Rectal smooth muscle tissue (tissue), 1 donor: ENCODE data around the gene CMTM1.

Source experiments
- H3K27ac ChIP-seq: one replicate; pipeline ENCODE4 v1.7.0; 2013; ENCODE audit warnings: low read depth, low read length, inconsistent platforms
- H3K27me3 ChIP-seq: one replicate; pipeline ENCODE4 v1.7.0; 2013; ENCODE audit warnings: low read length; ENCODE audit not compliant: control insufficient read depth, insufficient read depth
- H3K36me3 ChIP-seq: one replicate; pipeline ENCODE4 v1.7.0; 2013; ENCODE audit warnings: low read length; ENCODE audit not compliant: control insufficient read depth, insufficient read depth
- H3K4me1 ChIP-seq: one replicate; pipeline ENCODE4 v1.7.0; 2013; ENCODE audit warnings: low read length; ENCODE audit not compliant: control insufficient read depth, insufficient read depth
- H3K4me3 ChIP-seq: one replicate; pipeline ENCODE4 v1.7.0; 2013; ENCODE audit warnings: low read length
- H3K9ac ChIP-seq: one replicate; pipeline ENCODE4 v1.7.0; 2013; ENCODE audit warnings: low read length

CMTM1 gene

GRCh38 chr16:66566051-66566901 lies at the start of gene CMTM1:
Gene CMTM1, plus strand, starts transcription at chr16:66566439. Its CDS starts 75 bp downstream, at chr16:66566514.
- Histone ChIP-seq H3K4me1 (no peaks in the 10 kb centered on the region), H3K27me3 (no peaks in the 10 kb centered on the region), H3K4me3 (no peak within 1 kb of the TSS), H3K9ac (no peak within 1 kb of the TSS), H3K36me3 (peaks cover 15% of the 10 kb centered on the region), H3K27ac (no peak within 1 kb of the TSS)

GRCh38 chr16:66516509-66516807 lies 49.8 kb upstream of the CMTM1 start:
- H3K27me3 ChIP-seq: no peaks in the 10 kb centered on the region
- H3K36me3 ChIP-seq: no peaks in the 10 kb centered on the region
- H3K9ac ChIP-seq: peak overlapping the region; percentile 29
- H3K4me1 ChIP-seq: peaks cover 20% of the 10 kb centered on the region
- peak overlapping the region; percentile 38 for H3K4me3 ChIP-seq
- H3K27ac ChIP-seq: peak overlapping the region; percentile 95

- peak overlapping the region; percentile 95 for H3K27ac ChIP-seq
- no peaks in the 10 kb centered on the region for H3K36me3 ChIP-seq
- H3K4me1 ChIP-seq: peaks cover 18% of the 10 kb centered on the region
- H3K4me3 ChIP-seq: peak overlapping the region; percentile 51
- H3K9ac ChIP-seq: peak overlapping the region; percentile 63
- H3K27me3 ChIP-seq: no peaks in the 10 kb centered on the region
Observed at GRCh38 chr16:66516808-66517585, 49.2 kb upstream of the CMTM1 start.

GRCh38 chr16:66517586-66518263 lies 48.5 kb upstream of the CMTM1 start:
- Histone ChIP-seq H3K4me3 (no peak overlapping the region), H3K36me3 (no peaks in the 10 kb centered on the region), H3K27ac (peak overlapping the region; percentile 95), H3K27me3 (no peaks in the 10 kb centered on the region), H3K9ac (no peak overlapping the region), H3K4me1 (peaks cover 16% of the 10 kb centered on the region)

GRCh38 chr16:66519482-66520373 lies 46.5 kb upstream of the CMTM1 start:
- H3K27me3 ChIP-seq: no peaks in the 10 kb centered on the region
- peaks cover 16% of the 10 kb centered on the region for H3K4me1 ChIP-seq
- H3K9ac ChIP-seq: no peak overlapping the region
- H3K4me3 ChIP-seq: no peak overlapping the region
- no peaks in the 10 kb centered on the region for H3K36me3 ChIP-seq
- no peak overlapping the region for H3K27ac ChIP-seq

- no peak overlapping the region for H3K4me3 ChIP-seq
- H3K9ac ChIP-seq: no peak overlapping the region
- no peaks in the 10 kb centered on the region for H3K27me3 ChIP-seq
- no peak overlapping the region for H3K27ac ChIP-seq
- peaks cover 16% of the 10 kb centered on the region for H3K4me1 ChIP-seq
- H3K36me3 ChIP-seq: no peaks in the 10 kb centered on the region
Observed at GRCh38 chr16:66520406-66521170, 45.7 kb upstream of the CMTM1 start.

- no peak overlapping the region for H3K9ac ChIP-seq
- H3K27me3 ChIP-seq: no peaks in the 10 kb centered on the region
- peaks cover 15% of the 10 kb centered on the region for H3K4me1 ChIP-seq
- H3K27ac ChIP-seq: no peak overlapping the region
- H3K4me3 ChIP-seq: no peak overlapping the region
- H3K36me3 ChIP-seq: no peaks in the 10 kb centered on the region
Observed at GRCh38 chr16:66521252-66521713, 45.0 kb upstream of the CMTM1 start.

GRCh38 chr16:66521951-66522771 lies 44.1 kb upstream of the CMTM1 start:
- Histone ChIP-seq H3K36me3 (no peaks in the 10 kb centered on the region), H3K27me3 (no peaks in the 10 kb centered on the region), H3K4me3 (no peak overlapping the region), H3K9ac (no peak overlapping the region), H3K27ac (no peak overlapping the region), H3K4me1 (peaks cover 8% of the 10 kb centered on the region)

- peak overlapping the region; percentile 11 for H3K27ac ChIP-seq
- H3K9ac ChIP-seq: no peak overlapping the region
Observed at GRCh38 chr16:66522816-66523590, 43.2 kb upstream of the CMTM1 start.

GRCh38 chr16:66523861-66524354 lies 42.3 kb upstream of the CMTM1 start:
- H3K27ac ChIP-seq: no peak overlapping the region
- H3K9ac ChIP-seq: no peak overlapping the region
- no peak overlapping the region for H3K4me3 ChIP-seq

More at GRCh38 chr16:66522816-66523590, 43.2 kb upstream of the CMTM1 start:
- peaks cover under 1% of the 10 kb centered on the region for H3K36me3 ChIP-seq
- H3K27me3 ChIP-seq: no peaks in the 10 kb centered on the region
- no peak overlapping the region for H3K4me3 ChIP-seq
- H3K4me1 ChIP-seq: peaks cover 3% of the 10 kb centered on the region

More at GRCh38 chr16:66523861-66524354, 42.3 kb upstream of the CMTM1 start:
- Histone ChIP-seq H3K4me1 (peaks cover 3% of the 10 kb centered on the region), H3K36me3 (peaks cover 7% of the 10 kb centered on the region), H3K27me3 (no peaks in the 10 kb centered on the region)
